ENCODE data around the gene BEST4. TPM values are rescaled to one million over a fixed set of nuclear protein-coding genes. Genes with fewer than 3 reads are reported as not detected.
"Not testable (repeated sequence)": the region's sequence is repeated elsewhere in the genome, so short reads cannot be mapped to it uniquely, and the experiment has no call there.

Gene BEST4
- total and polyA plus RNA-seq, 2 experiments from 2014 or later: 0.31 to 0.32 TPM

DNA sequence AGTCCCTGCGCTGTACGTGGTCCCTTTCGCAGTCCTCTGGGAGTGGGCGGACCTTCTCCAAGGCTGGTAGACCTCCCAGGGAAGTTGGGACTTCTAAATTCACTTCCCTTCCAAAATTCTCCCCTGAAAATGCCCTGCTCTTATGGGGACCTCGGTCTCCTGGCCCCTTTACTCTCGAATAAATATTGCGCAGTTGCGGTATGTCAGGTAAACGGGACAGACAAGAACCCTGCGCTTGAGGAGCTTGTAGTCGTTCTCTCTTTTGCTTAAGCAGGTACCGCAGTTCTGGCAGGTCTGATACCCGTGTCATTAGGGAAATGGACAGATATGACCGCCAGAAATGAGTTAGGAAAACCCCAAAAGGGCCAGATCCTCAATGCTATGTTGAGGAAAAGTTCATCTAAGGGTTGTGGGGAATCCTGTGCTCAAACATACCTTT, 47.8 kb downstream of the BEST4 start:
- Histone ChIP-seq H3K27ac (no peak overlapping the region), H3K79me2 (ENCODE audit: insufficient read depth) (peaks cover 55% of the 10 kb centered on the region), H3K4me3 (peak overlapping the region; percentile 87)

DNA sequence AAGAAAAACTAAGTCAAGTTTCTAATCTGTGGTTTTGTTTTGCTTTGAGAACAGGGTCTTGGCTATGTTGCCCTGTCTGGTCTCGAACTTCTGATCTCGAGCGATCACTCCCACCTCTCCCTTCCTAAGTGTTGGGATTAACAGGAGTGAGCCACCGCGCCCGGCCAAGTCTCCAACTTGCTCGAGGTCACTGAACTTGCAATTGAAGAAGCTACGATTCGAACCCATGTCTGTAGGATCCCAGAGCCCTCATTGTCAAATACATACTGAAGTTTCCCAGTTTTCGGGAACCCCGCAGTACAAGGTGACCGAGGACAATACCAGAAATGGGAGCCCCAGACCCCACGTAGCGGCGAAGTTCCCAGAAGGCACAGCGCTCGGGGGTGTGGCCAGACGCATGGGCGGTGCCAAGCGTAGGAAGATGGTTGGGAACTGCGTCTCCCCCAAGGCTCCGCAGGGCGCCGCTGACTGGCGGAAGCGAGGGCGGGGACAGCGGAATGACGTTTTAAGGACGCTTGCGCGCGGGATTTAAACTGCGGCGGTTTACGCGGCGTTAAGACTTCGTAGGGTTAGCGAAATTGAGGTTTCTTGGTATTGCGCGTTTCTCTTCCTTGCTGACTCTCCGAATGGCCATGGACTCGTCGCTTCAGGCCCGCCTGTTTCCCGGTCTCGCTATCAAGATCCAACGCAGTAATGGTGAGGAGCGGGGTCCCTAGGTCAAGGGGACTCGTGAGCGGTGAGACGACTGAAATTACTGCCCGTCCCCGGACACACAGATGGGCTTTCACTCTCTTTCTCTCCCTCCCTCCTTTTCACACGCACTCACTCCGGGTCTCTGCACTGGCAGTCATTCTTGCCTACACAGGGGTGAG, 48.4 kb downstream of the BEST4 start, which contains the start of gene KIF2C:
Gene KIF2C (plus strand): TSS at position 531 of the 872 bp plus-strand sequence. CDS start 96 bp downstream, at position 627.
- Histone ChIP-seq H3K9ac (peak within 1 kb of the TSS; percentile 84), H3K4me1 (ENCODE audit: insufficient read depth) (peaks cover 12% of the 10 kb centered on the region; the same call in 1 of the 2 replicates), H3K9me2 (ENCODE audit: insufficient read depth) (no peaks in the 10 kb centered on the region), H3K9me3 (ENCODE audit: low read depth) (no peaks in the 10 kb centered on the region), H3K4me3 (peak within 1 kb of the TSS; percentile 87), H3K79me2 (ENCODE audit: insufficient read depth) (peaks cover 48% of the 10 kb centered on the region), H3K36me3 (ENCODE audit: low read depth) (no peaks in the 10 kb centered on the region), H3K4me2 (ENCODE audit: unreplicated experiment) (peak within 1 kb of the TSS; percentile 87), H3K27ac (peak within 1 kb of the TSS; percentile 70), H3K27me3 (replicated peaks; ENCODE audit: insufficient read depth) (no peaks in the 10 kb centered on the region), H3F3A (ENCODE audit: insufficient read depth) (no peaks in the 10 kb centered on the region), H4K20me1 (ENCODE audit: insufficient read depth) (no peaks in the 10 kb centered on the region), H2AFZ (peak within 1 kb of the TSS; percentile 95)
- in situ Hi-C loops (cut with MboI): no loop called here
- TF ChIP-seq EZH2phosphoT487 (IDR thresholded peaks at IDR 0.05; ENCODE audit: insufficient read depth, low read depth) (no peak), EZH2 (IDR thresholded peaks at IDR 0.05; ENCODE audit: insufficient read depth, poor library complexity, severe bottlenecking) (no peak)
- 2 to 3% methylated on average over 57 of the region's 57 CpGs for WGBS, 2 experiments (ENCODE audit: low coverage in 1 of 2, low lambda C conversion rate in 2 of 2, missing lambda C conversion rate in 2 of 2)
- DNase-seq: peak; percentile 99

More for the DNA sequence above, 47.8 kb downstream of the BEST4 start:
- DNase-seq: peak; percentile 40
- H3K9me3 ChIP-seq (ENCODE audit: low read depth): no peaks in the 10 kb centered on the region
- peak overlapping the region; percentile 84 for H3K9ac ChIP-seq
- in situ Hi-C loops (cut with MboI): no loop called here
- H3K9me2 ChIP-seq (ENCODE audit: insufficient read depth): no peaks in the 10 kb centered on the region
- H4K20me1 ChIP-seq (ENCODE audit: insufficient read depth): no peaks in the 10 kb centered on the region
- H3K27me3 ChIP-seq (replicated peaks; ENCODE audit: insufficient read depth): no peaks in the 10 kb centered on the region
- no peaks in the 10 kb centered on the region for H3K36me3 ChIP-seq (ENCODE audit: low read depth)
- H2AFZ ChIP-seq: peak overlapping the region; percentile 95
- H3K4me1 ChIP-seq (ENCODE audit: insufficient read depth): peaks cover 12% of the 10 kb centered on the region; the same call in 1 of the 2 replicates
- H3K4me2 ChIP-seq (ENCODE audit: unreplicated experiment): peak overlapping the region; percentile 87
- TF ChIP-seq EZH2 (IDR thresholded peaks at IDR 0.05; ENCODE audit: insufficient read depth, poor library complexity, severe bottlenecking): no peak
- no peak for TF ChIP-seq EZH2phosphoT487 (IDR thresholded peaks at IDR 0.05; ENCODE audit: insufficient read depth, low read depth)
- WGBS, 2 experiments (ENCODE audit: low coverage in 1 of 2, low lambda C conversion rate in 2 of 2, missing lambda C conversion rate in 2 of 2): 2 to 4% methylated on average over 14 of the region's 14 CpGs
- no peaks in the 10 kb centered on the region for H3F3A ChIP-seq (ENCODE audit: insufficient read depth)

DNA sequence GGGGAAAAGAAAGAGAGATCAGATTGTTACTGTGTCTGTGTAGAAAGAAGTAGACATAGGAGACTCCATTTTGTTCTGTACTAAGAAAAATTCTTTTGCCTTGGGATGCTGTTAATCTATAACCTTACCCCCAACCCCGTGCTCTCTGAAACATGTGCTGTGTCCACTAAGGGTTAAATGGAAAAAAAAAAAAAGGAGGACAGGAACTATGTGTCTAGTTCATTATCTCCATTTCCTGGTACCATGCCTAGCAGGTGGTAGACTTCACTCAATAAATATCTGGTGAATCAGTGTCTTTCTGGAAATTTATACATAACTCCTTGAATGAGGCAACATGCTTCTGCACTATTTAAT, 49.0 kb downstream of the BEST4 start:
- Histone ChIP-seq H3K4me3 (peak overlapping the region; percentile 87), H2AFZ (peak overlapping the region; percentile 95), H3K27ac (peak overlapping the region; percentile 70), H3K79me2 (ENCODE audit: insufficient read depth) (peaks cover 42% of the 10 kb centered on the region), H3K9ac (peak overlapping the region; percentile 84), H3K4me2 (ENCODE audit: unreplicated experiment) (peak overlapping the region; percentile 87), H3K4me1 (ENCODE audit: insufficient read depth) (peaks cover 13% of the 10 kb centered on the region; the same call in 1 of the 2 replicates)
- H3K27me3 ChIP-seq (replicated peaks; ENCODE audit: insufficient read depth); H3F3A ChIP-seq (ENCODE audit: insufficient read depth); in situ Hi-C loops (cut with MboI); H3K9me3 ChIP-seq (ENCODE audit: low read depth); H3K36me3 ChIP-seq (ENCODE audit: low read depth); H4K20me1 ChIP-seq (ENCODE audit: insufficient read depth); H3K9me2 ChIP-seq (ENCODE audit: insufficient read depth); DNase-seq: not testable (repeated sequence)
- WGBS, 2 experiments (ENCODE audit: low coverage in 1 of 2, low lambda C conversion rate in 2 of 2, missing lambda C conversion rate in 2 of 2): 83 to 100% methylated on average over 1 of the region's 1 CpG

DNA sequence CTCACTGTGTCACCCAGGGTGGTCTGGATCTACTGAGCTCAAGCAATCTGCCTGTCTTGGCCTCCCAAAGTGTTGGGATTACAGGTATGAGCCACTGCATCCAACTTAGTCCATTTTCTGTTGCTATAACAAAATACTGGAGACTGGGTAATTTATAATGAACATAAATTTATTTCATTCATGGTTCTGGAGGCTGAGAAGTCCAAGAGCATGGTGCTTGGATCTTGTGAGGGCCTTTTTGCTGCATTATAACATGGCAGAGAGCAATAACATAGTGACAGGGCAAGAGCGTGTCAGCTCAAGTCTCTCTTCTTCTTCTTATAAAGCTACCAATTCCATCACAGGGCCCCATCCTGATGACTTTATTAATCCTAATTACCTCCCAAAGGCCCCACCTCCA, 52.0 kb downstream of the BEST4 start:
- 100% methylated on average over 1 of the region's 1 CpG for WGBS, 2 experiments (ENCODE audit: low coverage in 1 of 2, low lambda C conversion rate in 2 of 2, missing lambda C conversion rate in 2 of 2)
- no peaks in the 10 kb centered on the region for H3K27me3 ChIP-seq (replicated peaks; ENCODE audit: insufficient read depth)
- no peaks in the 10 kb centered on the region for H3K9me2 ChIP-seq (ENCODE audit: insufficient read depth)
- no peak overlapping the region for H3K4me3 ChIP-seq
- TF ChIP-seq EZH2phosphoT487 (IDR thresholded peaks at IDR 0.05; ENCODE audit: insufficient read depth, low read depth): no peak
- no peak for TF ChIP-seq EZH2 (IDR thresholded peaks at IDR 0.05; ENCODE audit: insufficient read depth, poor library complexity, severe bottlenecking)
- no peaks in the 10 kb centered on the region for H3K9me3 ChIP-seq (ENCODE audit: low read depth)
- no peak for DNase-seq
- no peaks in the 10 kb centered on the region for H3K36me3 ChIP-seq (ENCODE audit: low read depth)
- H3K27ac ChIP-seq: no peak overlapping the region
- no peak overlapping the region for H3K4me2 ChIP-seq (ENCODE audit: unreplicated experiment)
- H3K79me2 ChIP-seq (ENCODE audit: insufficient read depth): peaks cover 13% of the 10 kb centered on the region
- H3K4me1 ChIP-seq (ENCODE audit: insufficient read depth): peaks cover 20% of the 10 kb centered on the region
- no peak overlapping the region for H2AFZ ChIP-seq
- no peak overlapping the region for H3K9ac ChIP-seq
- no peaks in the 10 kb centered on the region for H4K20me1 ChIP-seq (ENCODE audit: insufficient read depth)
- in situ Hi-C loops (cut with MboI): no loop called here
- peaks cover 10% of the 10 kb centered on the region for H3F3A ChIP-seq (ENCODE audit: insufficient read depth)
